ENCODE measurements around the gene NFKBIZ. TPM values are rescaled to one million over a fixed set of nuclear protein-coding genes. Genes with fewer than 3 reads are reported as not detected.
A peak's percentile ranks its signal among the peaks of the same experiment; 100 is the strongest.

Gene NFKBIZ
- total RNA-seq (ENCODE audit: low replicate concordance): 14.7 and 19.7 TPM in 2 replicates

- peak within 1 kb of the TSS; percentile 5 for H3K27ac Mint-ChIP-seq
- H3K36me3 Mint-ChIP-seq: peaks cover 15% of the 10 kb centered on the region
- Histone ChIP-seq H3F3A (ENCODE audit: low read depth) (peaks cover 9% of the 10 kb centered on the region), H3K4me3 (peak within 1 kb of the TSS; percentile 94), H3K9me3 (ENCODE audit: low read depth) (no peaks in the 10 kb centered on the region), H3K36me3 (peaks cover 6% of the 10 kb centered on the region), H3K4me1 (peaks cover 15% of the 10 kb centered on the region), H3K27ac (peak within 1 kb of the TSS; percentile 88), H3K27me3 (no peaks in the 10 kb centered on the region), H2AFZ (replicated peaks) (peak within 1 kb of the TSS; percentile 51), H3K79me2 (ENCODE audit: low read depth) (peaks cover 34% of the 10 kb centered on the region), H4K20me1 (ENCODE audit: low read depth) (peaks cover 24% of the 10 kb centered on the region), H3K4me2 (peak within 1 kb of the TSS; percentile 84), H3K9ac (peak within 1 kb of the TSS; percentile 63)
- peak; percentile 95 for DNase-seq (ENCODE audit: low spot score)
- no peaks in the 10 kb centered on the region for H3K9me3 Mint-ChIP-seq
- H3K4me1 Mint-ChIP-seq: peaks cover 9% of the 10 kb centered on the region
- peaks cover 5% of the 10 kb centered on the region for H3K27me3 Mint-ChIP-seq (ENCODE audit: insufficient read depth, low read depth)
- H3K4me3 Mint-ChIP-seq: peak within 1 kb of the TSS; percentile 90
- TF ChIP-seq EZH2 (IDR thresholded peaks at IDR 0.05): no peak
- TF ChIP-seq EZH2phosphoT487 (IDR thresholded peaks at IDR 0.05): no peak
- TF ChIP-seq CTCF (IDR thresholded peaks at IDR 0.05): no peak
These were observed at the start of gene NFKBIZ for GRCh38 chr3:101848754-101849713. NFKBIZ (plus strand) TSS chr3:101849514; CDS start chr3:101849629, 115 bp downstream.

- peaks cover 14% of the 10 kb centered on the region for H3K36me3 Mint-ChIP-seq
- no peak overlapping the region for H3K27ac Mint-ChIP-seq
- H3K4me2 ChIP-seq: no peak overlapping the region
- TF ChIP-seq CTCF (IDR thresholded peaks at IDR 0.05) (no peak), EZH2 (IDR thresholded peaks at IDR 0.05) (no peak), EZH2phosphoT487 (IDR thresholded peaks at IDR 0.05) (no peak)
- H3K79me2 ChIP-seq (ENCODE audit: low read depth): peaks cover 3% of the 10 kb centered on the region
- no peak overlapping the region for H3K27ac ChIP-seq
- H4K20me1 ChIP-seq (ENCODE audit: low read depth): no peaks in the 10 kb centered on the region
- H3K27me3 ChIP-seq: no peaks in the 10 kb centered on the region
- H2AFZ ChIP-seq (replicated peaks): no peak overlapping the region
- DNase-seq (ENCODE audit: low spot score): no peak
- no peak overlapping the region for H3K4me3 ChIP-seq
- H3K4me1 Mint-ChIP-seq: no peaks in the 10 kb centered on the region
- no peaks in the 10 kb centered on the region for H3F3A ChIP-seq (ENCODE audit: low read depth)
- H3K4me1 ChIP-seq: no peaks in the 10 kb centered on the region
- H3K4me3 Mint-ChIP-seq: no peak overlapping the region
- peaks cover 6% of the 10 kb centered on the region for H3K36me3 ChIP-seq
- H3K27me3 Mint-ChIP-seq (ENCODE audit: insufficient read depth, low read depth): no peaks in the 10 kb centered on the region
- H3K9me3 Mint-ChIP-seq: peaks cover 2% of the 10 kb centered on the region
- no peaks in the 10 kb centered on the region for H3K9me3 ChIP-seq (ENCODE audit: low read depth)
- H3K9ac ChIP-seq: no peak overlapping the region
These were observed 48.1 kb upstream of the NFKBIZ start for GRCh38 chr3:101801174-101801573.

- Histone ChIP-seq H3K9ac (no peak overlapping the region), H3K27ac (no peak overlapping the region), H3K27me3 (no peaks in the 10 kb centered on the region), H3K4me1 (no peaks in the 10 kb centered on the region), H3F3A (ENCODE audit: low read depth) (no peaks in the 10 kb centered on the region), H3K36me3 (peaks cover 6% of the 10 kb centered on the region), H4K20me1 (ENCODE audit: low read depth) (no peaks in the 10 kb centered on the region), H3K4me3 (no peak overlapping the region), H3K9me3 (ENCODE audit: low read depth) (no peaks in the 10 kb centered on the region), H3K4me2 (no peak overlapping the region), H3K79me2 (ENCODE audit: low read depth) (peaks cover 3% of the 10 kb centered on the region), H2AFZ (replicated peaks) (no peak overlapping the region)
- Mint-ChIP-seq H3K4me1 (no peaks in the 10 kb centered on the region), H3K4me3 (no peak overlapping the region), H3K9me3 (peaks cover 2% of the 10 kb centered on the region), H3K27me3 (ENCODE audit: insufficient read depth, low read depth) (no peaks in the 10 kb centered on the region), H3K36me3 (peaks cover 14% of the 10 kb centered on the region), H3K27ac (no peak overlapping the region)
- no peak for DNase-seq (ENCODE audit: low spot score)
- TF ChIP-seq EZH2phosphoT487 (IDR thresholded peaks at IDR 0.05): no peak
- no peak for TF ChIP-seq EZH2 (IDR thresholded peaks at IDR 0.05)
- TF ChIP-seq CTCF (IDR thresholded peaks at IDR 0.05): no peak
These were observed 47.1 kb upstream of the NFKBIZ start for GRCh38 chr3:101802179-101802578.
